Activated naive CD4-positive, alpha-beta T cell treated with anti-CD3 and anti-CD28 coated beads for 36 hours (primary cell): ENCODE data around the gene GMNC. TPM values are rescaled to one million over a fixed set of nuclear protein-coding genes. Genes with fewer than 3 reads are reported as not detected.

Source experiments
- CTCF ChIA-PET: fragments of 350-600 bp; sonication (Branson Sonifier 250); formaldehyde crosslinking; loops from one replicate; lab custom pipeline; 2021; ENCODE audit warnings: antibody characterized with exemption; lab: Charles Lee
- DNase-seq: peaks from one replicate; pipeline ENCODE4 v3.0.0-alpha.2; 2020
- H3K27ac Mint-ChIP-seq: one replicate; pipeline ENCODE4 v1.8.0; 2021; ENCODE audit warnings: mild to moderate bottlenecking, mixed read lengths
- H3K27me3 Mint-ChIP-seq: one replicate; pipeline ENCODE4 v1.8.0; 2021; ENCODE audit warnings: low read depth, mixed read lengths
- H3K36me3 Mint-ChIP-seq: one replicate; pipeline ENCODE4 v1.8.0; 2021; ENCODE audit warnings: low read depth, mixed read lengths
- H3K4me1 Mint-ChIP-seq: one replicate; pipeline ENCODE4 v1.8.0; 2021; ENCODE audit warnings: low read depth, mixed read lengths
- H3K4me3 Mint-ChIP-seq: one replicate; pipeline ENCODE4 v1.8.0; 2021; ENCODE audit warnings: mild to moderate bottlenecking, moderate library complexity, mixed read lengths
- H3K9me3 Mint-ChIP-seq: one replicate; pipeline ENCODE4 v1.8.0; 2021; ENCODE audit warnings: mixed read lengths
- intact Hi-C: fragments of 100-400 bp; cut with micrococcal nuclease; formaldehyde crosslinking; loops from one replicate; pipeline ENCODE4 v1.15.1; 2023
- total RNA-seq, 2 experiments: library from RNA; stranded (reverse); gene quantifications; one replicate each; pipeline ENCODE4 v1.2.3, GENCODE V29; 2021

Gene GMNC
- total RNA-seq, 2 experiments from 2014 or later, result not detected

DNA sequence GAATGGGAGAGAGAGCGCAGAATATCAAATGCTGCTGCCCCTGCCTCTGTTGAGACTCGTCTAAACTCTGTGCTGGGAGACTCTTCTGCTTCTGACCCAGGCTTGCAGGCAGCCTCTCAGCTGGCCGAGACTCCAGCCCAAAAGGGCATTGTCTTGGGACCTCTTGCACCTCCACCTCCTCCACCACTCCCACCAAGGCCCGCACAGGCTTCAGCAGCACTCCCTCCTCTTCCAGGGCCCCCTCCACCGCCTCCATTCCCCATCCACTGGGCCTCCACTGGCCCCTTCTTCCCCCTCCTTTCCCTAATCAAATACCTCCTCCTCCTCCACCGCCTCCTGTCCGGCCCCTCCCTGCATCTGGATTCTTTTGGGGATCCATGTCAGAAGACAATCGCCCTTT lies 31.3 kb downstream of the GMNC start:
- H3K4me3 Mint-ChIP-seq, result no peak overlapping the region
- H3K36me3 Mint-ChIP-seq, result no peaks in the 10 kb centered on the region
- no peak for DNase-seq
- no peaks in the 10 kb centered on the region for H3K9me3 Mint-ChIP-seq
- no peaks in the 10 kb centered on the region for H3K27me3 Mint-ChIP-seq
- no peak overlapping the region for H3K27ac Mint-ChIP-seq
- intact Hi-C loops, result no loop called here
- CTCF ChIA-PET, result no interaction called here
- H3K4me1 Mint-ChIP-seq, result no peaks in the 10 kb centered on the region

DNA sequence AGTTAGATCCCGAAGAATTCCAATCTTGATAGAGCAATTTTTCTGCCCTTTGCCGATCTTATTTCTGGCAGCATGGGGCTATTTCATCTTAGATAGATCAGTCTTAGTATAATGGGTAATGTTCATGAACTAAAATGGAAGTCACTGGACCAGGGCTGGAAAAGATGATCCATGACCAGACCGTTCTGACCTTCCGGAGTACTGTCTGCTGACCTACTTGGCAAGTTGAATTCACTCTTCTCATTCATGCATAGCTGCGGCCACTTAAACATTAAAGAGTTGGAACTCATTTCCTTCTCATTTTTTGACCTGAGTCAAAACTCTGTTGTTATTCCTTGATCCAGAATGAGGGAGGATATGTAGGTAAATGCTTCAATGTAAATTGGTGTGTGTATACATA lies 32.5 kb downstream of the GMNC start:
- intact Hi-C loops, result no loop called here
- H3K4me3 Mint-ChIP-seq, result no peak overlapping the region
- no peak overlapping the region for H3K27ac Mint-ChIP-seq
- no peak for DNase-seq
- H3K9me3 Mint-ChIP-seq, result no peaks in the 10 kb centered on the region
- H3K27me3 Mint-ChIP-seq, result no peaks in the 10 kb centered on the region
- CTCF ChIA-PET, result no interaction called here
- no peaks in the 10 kb centered on the region for H3K36me3 Mint-ChIP-seq
- no peaks in the 10 kb centered on the region for H3K4me1 Mint-ChIP-seq

DNA sequence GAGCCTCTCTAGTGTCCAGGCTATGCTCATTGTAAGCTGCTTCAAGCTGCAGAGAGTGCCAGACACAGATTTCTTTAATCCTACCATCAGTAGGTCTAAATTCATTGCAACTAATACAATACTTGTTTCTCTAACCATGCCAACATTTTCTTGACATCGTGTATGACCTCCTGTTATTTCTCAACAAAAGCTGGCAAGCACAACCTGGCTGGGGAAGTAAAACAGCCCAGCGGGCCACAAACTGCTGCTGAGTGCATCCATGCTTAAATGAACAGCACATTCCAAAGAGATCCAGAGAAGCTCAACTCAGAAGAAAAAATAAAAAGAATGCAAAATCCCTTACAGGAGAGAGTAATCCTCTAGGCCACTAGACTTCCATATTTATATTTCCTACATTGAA lies 36.5 kb downstream of the GMNC start:
- Mint-ChIP-seq H3K36me3 (no peaks in the 10 kb centered on the region), H3K27ac (no peak overlapping the region), H3K4me3 (no peak overlapping the region), H3K4me1 (no peaks in the 10 kb centered on the region), H3K9me3 (no peaks in the 10 kb centered on the region), H3K27me3 (no peaks in the 10 kb centered on the region)
- no peak for DNase-seq
- CTCF ChIA-PET, result no interaction called here
- intact Hi-C loops, result no loop called here

DNA sequence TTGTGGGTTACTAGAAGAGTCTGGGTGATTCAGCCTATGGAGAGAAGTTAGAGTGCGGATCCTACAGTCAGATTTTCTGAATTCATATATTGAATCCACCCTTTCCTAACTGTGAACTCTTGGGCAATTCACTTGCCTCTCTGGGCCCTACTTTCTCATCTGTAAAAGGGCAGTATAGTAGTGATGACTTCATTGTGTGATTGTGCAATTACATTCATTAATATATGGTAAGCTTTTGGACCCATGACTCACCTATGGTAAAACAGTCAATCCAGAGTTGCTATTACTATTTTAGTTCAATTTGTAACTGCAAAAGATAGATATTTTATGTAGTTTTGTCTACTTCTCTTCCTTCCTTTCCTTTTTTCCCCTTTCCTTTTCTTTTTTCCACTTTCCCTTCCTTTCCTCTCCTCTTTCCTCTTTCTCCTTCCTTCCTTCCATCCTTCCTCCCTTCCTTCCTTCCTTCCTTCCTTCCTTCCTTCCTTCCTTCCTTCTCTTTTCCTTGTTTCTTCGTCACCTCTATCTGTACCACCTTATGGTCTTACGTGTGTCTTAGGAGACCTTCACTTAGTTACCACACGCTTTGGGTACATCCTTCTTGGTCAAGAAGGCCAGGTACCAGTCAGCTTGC lies 37.0 kb downstream of the GMNC start:
- intact Hi-C loops, result no loop called here
- DNase-seq, result no peak
- Mint-ChIP-seq H3K27ac (no peak overlapping the region), H3K4me3 (no peak overlapping the region), H3K4me1 (no peaks in the 10 kb centered on the region), H3K9me3 (no peaks in the 10 kb centered on the region), H3K36me3 (no peaks in the 10 kb centered on the region), H3K27me3 (no peaks in the 10 kb centered on the region)
- CTCF ChIA-PET, result no interaction called here

DNA sequence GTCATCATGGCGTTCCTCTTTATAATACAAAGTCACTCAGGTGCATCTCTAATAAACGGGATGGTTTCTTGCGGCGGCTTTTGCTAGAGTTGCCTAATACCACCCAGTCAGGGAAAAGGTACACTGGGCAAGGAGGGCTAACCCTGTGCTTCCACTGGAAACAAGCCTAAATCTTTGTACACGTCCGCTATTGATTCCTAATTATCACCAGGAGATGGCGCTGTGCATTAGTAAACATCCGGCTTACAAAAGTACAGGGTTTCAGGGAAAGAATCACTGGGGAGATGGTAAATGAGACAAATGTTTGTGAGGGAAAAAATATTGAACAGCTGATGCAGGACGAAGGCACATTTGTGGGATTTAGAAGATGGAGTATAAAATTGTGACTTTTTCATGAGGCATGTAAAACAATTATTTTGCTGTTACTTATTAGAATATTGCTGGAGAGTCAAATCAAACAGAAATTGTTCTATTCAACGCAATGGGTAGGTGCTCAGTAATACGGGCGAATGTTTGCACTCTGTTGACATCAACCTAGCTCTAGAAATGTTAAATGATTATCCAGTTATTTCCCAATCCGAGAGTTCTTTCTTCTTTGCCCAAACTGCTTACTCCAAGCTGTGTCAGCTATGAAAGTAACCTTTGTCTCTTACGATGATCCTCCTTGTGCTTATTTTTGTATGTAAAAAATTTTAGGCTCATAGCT lies 50.6 kb downstream of the GMNC start:
- Mint-ChIP-seq H3K4me1 (no peaks in the 10 kb centered on the region), H3K36me3 (no peaks in the 10 kb centered on the region), H3K27ac (no peak overlapping the region), H3K4me3 (no peak overlapping the region), H3K27me3 (peaks cover 8% of the 10 kb centered on the region), H3K9me3 (peaks cover under 1% of the 10 kb centered on the region)
- CTCF ChIA-PET, result interaction anchor here (0.5 to 1.6 kb wide), 3 partner anchors 14 to 141 kb away, joined by 3 to 4 read pairs (median 4); no protein-coding TSS in a partner anchor
- intact Hi-C loops, result loop anchor here (2.0 kb wide), 1 partner anchor 239 kb away; no protein-coding TSS in a partner anchor
- peak; percentile 14 for DNase-seq

DNA sequence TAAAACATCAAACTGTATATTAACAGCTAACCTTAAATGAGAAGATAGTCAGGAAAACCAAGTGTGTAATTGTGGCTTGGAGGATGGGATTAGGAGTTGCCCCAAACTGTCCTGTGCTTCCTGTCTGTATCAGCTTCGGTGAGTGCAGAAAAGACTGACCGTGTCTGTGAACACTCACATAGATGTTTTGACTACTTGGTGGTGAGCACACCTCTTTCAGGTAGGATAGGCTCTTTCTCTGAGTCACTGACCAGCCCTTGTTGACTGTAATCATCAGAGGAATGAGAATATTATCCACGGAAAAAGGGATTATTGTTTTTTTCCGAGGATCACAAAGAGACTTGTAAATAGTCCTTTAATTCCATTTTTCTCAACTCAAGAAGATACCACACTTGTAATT lies 51.5 kb downstream of the GMNC start:
- no peak overlapping the region for H3K27ac Mint-ChIP-seq
- no peak for DNase-seq
- H3K4me1 Mint-ChIP-seq, result no peaks in the 10 kb centered on the region
- peaks cover 8% of the 10 kb centered on the region for H3K27me3 Mint-ChIP-seq
- H3K36me3 Mint-ChIP-seq, result no peaks in the 10 kb centered on the region
- H3K9me3 Mint-ChIP-seq, result no peaks in the 10 kb centered on the region
- CTCF ChIA-PET, result interaction anchor here (0.6 to 1.6 kb wide), 3 partner anchors 10 to 41 kb away, joined by 3 to 4 read pairs (median 3); no protein-coding TSS in a partner anchor
- intact Hi-C loops, result no loop called here
- no peak overlapping the region for H3K4me3 Mint-ChIP-seq

DNA sequence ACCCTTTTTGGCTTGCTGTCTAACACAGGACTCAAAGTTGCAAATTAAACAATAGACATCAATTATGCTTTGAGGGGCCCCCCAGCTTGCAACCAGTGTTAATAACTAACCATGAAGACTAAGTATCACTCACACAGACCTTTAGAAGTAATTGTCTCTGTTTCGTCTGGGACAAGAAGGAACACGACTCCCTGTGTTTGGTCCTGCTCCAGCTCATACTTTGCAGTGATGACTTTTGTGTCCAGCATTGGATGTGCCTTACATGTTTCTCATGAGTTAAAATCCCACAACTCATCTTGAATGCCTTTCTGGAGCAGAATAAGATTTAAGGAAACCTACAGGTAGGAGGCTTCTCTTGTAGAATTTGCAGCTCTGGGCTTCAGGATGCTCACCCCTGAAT lies 53.1 kb downstream of the GMNC start:
- Mint-ChIP-seq H3K27me3 (peaks cover 8% of the 10 kb centered on the region), H3K36me3 (no peaks in the 10 kb centered on the region), H3K9me3 (no peaks in the 10 kb centered on the region), H3K27ac (no peak overlapping the region), H3K4me3 (no peak overlapping the region), H3K4me1 (no peaks in the 10 kb centered on the region)
- no peak for DNase-seq
- CTCF ChIA-PET, result no interaction called here
- intact Hi-C loops, result no loop called here

DNA sequence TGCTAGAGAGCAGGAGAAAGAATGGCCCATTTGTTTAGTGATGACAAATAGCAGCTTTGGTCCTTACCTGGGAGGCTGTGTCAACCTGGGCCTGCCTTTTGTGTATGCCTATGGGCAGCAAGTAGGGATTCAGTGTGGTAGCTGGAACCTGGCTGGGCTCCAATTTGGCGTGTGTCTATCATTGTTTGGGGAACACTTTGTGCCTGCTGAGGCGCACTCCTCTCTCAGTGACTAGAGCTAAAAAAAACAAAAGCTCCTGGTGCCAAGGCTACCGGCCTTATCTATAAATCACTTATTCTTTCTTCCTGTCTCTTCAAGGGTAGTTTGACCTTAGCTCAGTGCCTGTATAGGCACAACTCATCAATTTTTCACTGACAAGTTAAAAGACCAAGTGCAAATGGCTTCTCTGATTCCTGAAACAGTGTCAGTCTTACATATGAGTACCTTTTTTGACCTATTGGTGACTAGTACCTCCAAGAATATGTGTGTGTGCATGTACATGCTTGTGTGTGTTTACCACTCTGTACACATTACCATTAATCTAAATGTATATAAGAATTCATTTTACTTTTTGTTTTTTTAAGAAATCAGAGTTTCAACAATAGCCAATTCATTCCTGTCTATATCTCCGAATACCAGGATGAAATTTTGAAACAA lies 54.6 kb downstream of the GMNC start:
- no peak overlapping the region for H3K27ac Mint-ChIP-seq
- CTCF ChIA-PET, result no interaction called here
- intact Hi-C loops, result no loop called here
- H3K9me3 Mint-ChIP-seq, result no peaks in the 10 kb centered on the region
- no peaks in the 10 kb centered on the region for H3K4me1 Mint-ChIP-seq
- H3K36me3 Mint-ChIP-seq, result no peaks in the 10 kb centered on the region
- DNase-seq, result no peak
- no peak overlapping the region for H3K4me3 Mint-ChIP-seq
- peaks cover 8% of the 10 kb centered on the region for H3K27me3 Mint-ChIP-seq
